Testis (tissue), 3 donors: ENCODE results near the gene ADAT1. TPM values are rescaled to one million over a fixed set of nuclear protein-coding genes. Genes with fewer than 3 reads are reported as not detected.

Experiments used
- DNase-seq: peaks from one replicate; pipeline ENCODE4 v3.0.0-alpha.2; 2019
- H3K27ac ChIP-seq, 2 donors: fragments of 200-600 bp; sonication (generic); one replicate each; pipeline ENCODE4 v1.5.1; 2019
- H3K27me3 ChIP-seq: fragments of 200-600 bp; sonication (generic); one replicate; pipeline ENCODE4 v1.5.1; 2019
- H3K36me3 ChIP-seq: fragments of 200-600 bp; sonication (generic); one replicate; pipeline ENCODE4 v1.5.1; 2017; ENCODE audit warnings: low read depth; ENCODE audit errors: missing control alignments
- H3K4me1 ChIP-seq: fragments of 200-600 bp; sonication (generic); one replicate; pipeline ENCODE4 v1.5.1; 2019
- H3K4me3 ChIP-seq, 2 donors: fragments of 200-600 bp; sonication (generic); one replicate each; pipeline ENCODE4 v1.5.1; 2017 to 2019
- H3K9me3 ChIP-seq: fragments of 200-600 bp; sonication (generic); one replicate; pipeline ENCODE4 v1.5.1; 2017
- CTCF ChIP-seq, 3 experiments: fragments of 450-650 bp in 2 of 3; fragments of 200-600 bp in 1 of 3; sonication (generic) in 1 of 3; IDR thresholded peaks; one replicate each; pipeline ENCODE4 v1.5.1; 2016 to 2019; ENCODE audit warnings: antibody characterized with exemption in 3 of 3, mild to moderate bottlenecking in 2 of 3, moderate library complexity in 1 of 3
- POLR2A ChIP-seq: fragments of 450-650 bp; IDR thresholded peaks from one replicate; pipeline ENCODE4 v1.6.1; 2017; ENCODE audit warnings: antibody characterized with exemption, mild to moderate bottlenecking, moderate library complexity
- WGBS, 2 donors: methylation state at CpG; one replicate each; pipeline ENCODE4 v1.1.5; 2018; 5-methylcytosine and 5-hydroxymethylcytosine counted together
- intact Hi-C: fragments of 100-400 bp; cut with DNase I; formaldehyde crosslinking; loops from one replicate; pipeline ENCODE4 v1.15.1; 2023; ENCODE audit warnings: low total_unique reads
- polyA plus RNA-seq: library from polyadenylated mRNA; stranded (reverse); fragments of 350-450 nt; fragmentation: Illumina TruSeq; extraction: RNeasy Lipid Tissue Mini Kit (QIAGEN cat#74804); gene quantifications from one replicate; pipeline ENCODE4 v1.2.3, GENCODE V29; 2014; ENCODE audit warnings: low read depth, low replicate concordance; ENCODE audit not compliant: insufficient read depth
- total RNA-seq, 2 donors: library from RNA; depleted of rRNA; stranded (reverse); fragments of >200 nt; gene quantifications; one replicate each; pipeline ENCODE4 v1.2.3, GENCODE V29; 2016

The ADAT1 gene
- total and polyA plus RNA-seq, 3 donors from 2014 or later: 84.2 to 172 (median 104) TPM

GRCh38 chr16:75630052-75630451, 7.0 kb upstream of the ADAT1 start:
- H3K27ac ChIP-seq: no peak overlapping the region
- no peak overlapping the region for H3K4me3 ChIP-seq
- WGBS, 2 donors: 74 to 81% methylated on average over 2 to 3 of the region's 3 CpGs
- H3K9me3 ChIP-seq: no peaks in the 10 kb centered on the region
- H3K36me3 ChIP-seq: no peaks in the 10 kb centered on the region
- no peaks in the 10 kb centered on the region for H3K4me1 ChIP-seq
- H3K27me3 ChIP-seq: no peaks in the 10 kb centered on the region
- DNase-seq: no peak
- TF ChIP-seq POLR2A (no peak), CTCF (IDR thresholded peaks at IDR 0.05) (no peak)
- intact Hi-C loops: no loop called here

DNA sequence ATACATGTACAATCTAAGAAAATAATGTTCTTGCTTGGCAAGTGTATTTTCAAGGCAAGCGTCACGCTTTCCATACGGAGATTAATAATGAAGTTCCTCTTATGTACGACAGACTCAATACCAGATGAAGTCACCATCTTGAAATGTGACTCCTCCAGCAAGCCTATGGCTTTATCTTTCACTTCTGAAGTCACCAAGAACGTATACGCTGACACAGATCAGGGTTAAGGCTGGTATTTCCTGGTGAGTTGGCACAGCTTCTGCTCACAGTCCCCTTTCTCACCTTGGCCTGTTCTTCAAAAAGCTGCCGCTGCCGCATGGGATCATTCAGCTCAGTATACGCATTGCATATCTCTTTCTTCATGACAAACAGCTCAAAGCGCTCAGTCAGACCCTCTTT, 6.1 kb upstream of the ADAT1 start:
- no peak overlapping the region for H3K27ac ChIP-seq
- no peak for DNase-seq
- H3K36me3 ChIP-seq: no peaks in the 10 kb centered on the region
- intact Hi-C loops: no loop called here
- TF ChIP-seq POLR2A (no peak), CTCF (IDR thresholded peaks at IDR 0.05) (no peak)
- H3K4me3 ChIP-seq: no peak overlapping the region
- H3K27me3 ChIP-seq: no peaks in the 10 kb centered on the region
- no peaks in the 10 kb centered on the region for H3K4me1 ChIP-seq
- 91 to 93% methylated on average over 10 of the region's 10 CpGs for WGBS, 2 donors
- no peaks in the 10 kb centered on the region for H3K9me3 ChIP-seq

- H3K27me3 ChIP-seq: no peaks in the 10 kb centered on the region
- no peaks in the 10 kb centered on the region for H3K4me1 ChIP-seq
- no peak for DNase-seq
- intact Hi-C loops: no loop called here
- no peak overlapping the region for H3K4me3 ChIP-seq
- H3K9me3 ChIP-seq: no peaks in the 10 kb centered on the region
- TF ChIP-seq CTCF (IDR thresholded peaks at IDR 0.05) (no peak), POLR2A (no peak)
- H3K27ac ChIP-seq: no peak overlapping the region
- H3K36me3 ChIP-seq: no peaks in the 10 kb centered on the region
- 90 to 94% methylated on average over 4 of the region's 4 CpGs for WGBS, 2 donors
These were observed 5.3 kb upstream of the ADAT1 start for GRCh38 chr16:75628351-75628750.

- intact Hi-C loops: no loop called here
- WGBS, 2 donors: 46 to 57% methylated on average over 3 of the region's 3 CpGs
- Histone ChIP-seq H3K4me1 (no peaks in the 10 kb centered on the region), H3K27me3 (no peaks in the 10 kb centered on the region), H3K9me3 (no peaks in the 10 kb centered on the region), H3K36me3 (no peaks in the 10 kb centered on the region), H3K4me3 (no peak overlapping the region), H3K27ac (no peak overlapping the region)
- TF ChIP-seq CTCF (IDR thresholded peaks at IDR 0.05) (no peak), POLR2A (no peak)
- no peak for DNase-seq
These were observed 4.8 kb upstream of the ADAT1 start for GRCh38 chr16:75627851-75628250.

DNA sequence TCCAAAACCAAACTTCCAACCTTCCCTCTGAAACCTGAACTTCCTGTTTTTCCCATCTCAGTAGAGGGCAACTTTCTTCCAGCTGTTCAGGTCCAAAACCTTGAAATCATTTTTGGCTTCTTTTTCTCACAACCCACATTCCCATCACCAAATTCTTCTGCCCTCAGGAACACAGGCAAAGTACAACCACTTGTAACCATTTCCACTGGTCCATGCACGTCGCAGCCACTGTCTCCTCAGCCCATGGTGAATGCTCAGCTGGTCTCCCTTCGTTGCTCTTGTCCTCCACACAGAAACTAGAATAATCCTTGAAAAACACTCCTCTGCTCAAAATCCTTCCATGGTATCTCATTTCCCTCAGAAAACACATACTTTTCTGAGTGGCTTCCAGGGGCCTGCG, 3.7 kb upstream of the ADAT1 start:
- no peak for DNase-seq
- intact Hi-C loops: no loop called here
- peaks cover 8% of the 10 kb centered on the region for H3K4me1 ChIP-seq
- TF ChIP-seq POLR2A (no peak), CTCF (IDR thresholded peaks at IDR 0.05) (no peak)
- no peaks in the 10 kb centered on the region for H3K27me3 ChIP-seq
- no peaks in the 10 kb centered on the region for H3K36me3 ChIP-seq
- no peak overlapping the region for H3K27ac ChIP-seq
- no peak overlapping the region for H3K4me3 ChIP-seq
- no peaks in the 10 kb centered on the region for H3K9me3 ChIP-seq
- 75 to 76% methylated on average over 3 to 4 of the region's 4 CpGs for WGBS, 2 donors
